NCI-H526 treated with DMSO at 0.1 percent for 48 hours (cell line): Measurements from ENCODE around the gene RNF44.
"Not testable (repeated sequence)": the region's sequence is repeated elsewhere in the genome, so short reads cannot be mapped to it uniquely, and the experiment has no call there.

ENCODE experiments used
- DNase-seq: peaks from one replicate; lab custom pipeline; 2025; lab: John Stamatoyannopoulos, UW

RNF44 gene

GRCh38 chr5:176519810-176520720 is 17.1 kb downstream of the RNF44 start:
- no peak for DNase-seq

- no peak for DNase-seq
These were observed 20.0 kb downstream of the RNF44 start for GRCh38 chr5:176517053-176517661.

- DNase-seq, result no peak
These were observed 21.8 kb downstream of the RNF44 start for GRCh38 chr5:176515396-176515795.

- no peak for DNase-seq
These were observed 22.8 kb downstream of the RNF44 start for GRCh38 chr5:176514244-176514950.

GRCh38 chr5:176513788-176514187 is 23.4 kb downstream of the RNF44 start:
- DNase-seq, result no peak

GRCh38 chr5:176508603-176509002 is 28.6 kb downstream of the RNF44 start:
- DNase-seq, result no peak

- no peak for DNase-seq
These were observed 29.3 kb downstream of the RNF44 start for GRCh38 chr5:176507911-176508310.

- no peak for DNase-seq
These were observed 33.7 kb downstream of the RNF44 start for GRCh38 chr5:176503496-176503895.

GRCh38 chr5:176501333-176501732 is 35.9 kb downstream of the RNF44 start:
- no peak for DNase-seq

GRCh38 chr5:176500511-176500910 is 36.7 kb downstream of the RNF44 start:
- no peak for DNase-seq

GRCh38 chr5:176499273-176499672 is 37.9 kb downstream of the RNF44 start:
- no peak for DNase-seq

GRCh38 chr5:176497852-176498251 is 39.4 kb downstream of the RNF44 start:
- DNase-seq, result no peak

GRCh38 chr5:176492431-176492830 is 44.8 kb downstream of the RNF44 start:
- no peak for DNase-seq

- no peak for DNase-seq
These were observed 45.3 kb downstream of the RNF44 start for GRCh38 chr5:176491901-176492300.

GRCh38 chr5:176491101-176491502 is 46.1 kb downstream of the RNF44 start:
- peak; percentile 1 for DNase-seq

- no peak for DNase-seq
These were observed 46.9 kb downstream of the RNF44 start for GRCh38 chr5:176490301-176490700.

GRCh38 chr5:176489077-176489476 is 48.1 kb downstream of the RNF44 start:
- no peak for DNase-seq

- not testable (repeated sequence) for DNase-seq
These were observed 50.0 kb downstream of the RNF44 start for GRCh38 chr5:176487160-176487559.

- DNase-seq, result no peak
These were observed 50.9 kb downstream of the RNF44 start for GRCh38 chr5:176486189-176486757.

GRCh38 chr5:176485176-176485575 is 52.0 kb downstream of the RNF44 start:
- DNase-seq, result no peak

- no peak for DNase-seq
These were observed 55.5 kb downstream of the RNF44 start for GRCh38 chr5:176481711-176482110.
